Hepatocyte (in vitro differentiated cells): ENCODE data around the gene VGLL3.

Source experiments
- CTCF ChIP-seq: fragments of 200-600 bp; sonication (generic); IDR thresholded peaks from 2 replicates; pipeline ENCODE4 v1.5.1; 2016; ENCODE audit warnings: antibody characterized with exemption, mild to moderate bottlenecking; ENCODE audit not compliant: poor library complexity
- EZH2phosphoT487 ChIP-seq: fragments of 200-600 bp; sonication (generic); IDR thresholded peaks from one replicate; pipeline ENCODE4 v1.6.1; 2018; ENCODE audit warnings: antibody characterized with exemption, mild to moderate bottlenecking, low read depth, moderate library complexity; ENCODE audit not compliant: unreplicated experiment, severe bottlenecking

DNA sequence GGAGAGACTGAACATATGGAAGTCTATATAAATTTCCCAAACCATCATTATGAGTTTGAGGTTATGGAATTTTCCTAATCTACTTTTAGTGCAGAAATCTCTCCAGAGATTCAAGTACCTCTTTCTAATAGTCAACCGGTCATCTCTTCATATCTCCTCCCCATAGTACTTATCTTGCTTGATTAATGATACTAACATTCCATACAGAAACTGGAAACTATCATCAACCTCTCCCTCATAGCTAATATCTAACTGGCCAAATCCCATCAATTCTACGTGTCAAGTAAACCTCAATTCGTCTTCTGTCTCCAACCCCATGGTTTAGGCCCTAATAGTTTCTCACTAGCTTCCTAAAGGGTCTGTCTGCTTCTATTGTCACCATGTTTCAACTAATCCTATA is 44.4 kb upstream of the VGLL3 start:
- no peak for TF ChIP-seq CTCF
- TF ChIP-seq EZH2phosphoT487 = no peak
